Osteoblast (primary cell): Measurements from ENCODE around the gene SECTM1. TPM values are rescaled to one million over a fixed set of nuclear protein-coding genes. Genes with fewer than 3 reads are reported as not detected.

Experiments
- DNase-seq: peaks from one replicate; pipeline ENCODE4 v3.0.0; 2011; ENCODE audit warnings: low spot score, mixed read lengths; ENCODE audit not compliant: insufficient read length; ENCODE audit errors: missing footprints
- H2AFZ ChIP-seq: 2 replicates; pipeline ENCODE4 v1.6.0; 2011; ENCODE audit warnings: mild to moderate bottlenecking, low read length
- H3K27ac ChIP-seq: 2 replicates; pipeline ENCODE4 v1.5.1; 2011; ENCODE audit warnings: mild to moderate bottlenecking, low read depth, low read length, moderate library complexity
- H3K27me3 ChIP-seq: 2 replicates; pipeline ENCODE4 v1.6.0; 2012; ENCODE audit warnings: mild to moderate bottlenecking, control low read depth, inconsistent platforms, low read length, moderate library complexity; ENCODE audit not compliant: insufficient read depth
- H3K36me3 ChIP-seq: 2 replicates; pipeline ENCODE4 v1.5.1; 2011; ENCODE audit warnings: mild to moderate bottlenecking, low read length, control low read depth, moderate library complexity; ENCODE audit not compliant: insufficient read depth
- H3K4me1 ChIP-seq: 2 replicates; pipeline ENCODE4 v1.5.1; 2011; ENCODE audit warnings: mild to moderate bottlenecking, low read length, control low read depth, moderate library complexity; ENCODE audit not compliant: insufficient read depth
- H3K4me2 ChIP-seq: 2 replicates; pipeline ENCODE4 v1.6.0; 2011; ENCODE audit warnings: mild to moderate bottlenecking, low read length; ENCODE audit not compliant: insufficient read depth
- H3K4me3 ChIP-seq: fragments of 200-600 bp; sonication (generic); 3 replicates; pipeline ENCODE4 v1.5.1; 2012; ENCODE audit warnings: mild to moderate bottlenecking, low read length, inconsistent platforms; ENCODE audit not compliant: insufficient read depth
- H3K79me2 ChIP-seq: 2 replicates; pipeline ENCODE4 v1.6.0; 2012; ENCODE audit warnings: mild to moderate bottlenecking, low read length, control low read depth, inconsistent platforms; ENCODE audit not compliant: insufficient read depth
- H3K9me3 ChIP-seq: 2 replicates; pipeline ENCODE4 v1.5.1; 2011; ENCODE audit warnings: low read depth, low read length, control low read depth
- H4K20me1 ChIP-seq: 2 replicates; pipeline ENCODE4 v1.6.0; 2012; ENCODE audit warnings: mild to moderate bottlenecking, low read length, control low read depth; ENCODE audit not compliant: insufficient read depth
- CTCF ChIP-seq: IDR thresholded peaks from 2 replicates; pipeline ENCODE4 v1.5.1; 2011; ENCODE audit warnings: mild to moderate bottlenecking, low read depth, low read length, moderate library complexity; ENCODE audit errors: extremely low read depth
- total RNA-seq: library from RNA; depleted of rRNA; stranded (reverse); fragments of >200 nt; gene quantifications from 2 replicates; pipeline ENCODE4 v1.2.3, GENCODE V29; 2012

The SECTM1 gene
- total RNA-seq, 1 donor = 5.8 TPM

DNA sequence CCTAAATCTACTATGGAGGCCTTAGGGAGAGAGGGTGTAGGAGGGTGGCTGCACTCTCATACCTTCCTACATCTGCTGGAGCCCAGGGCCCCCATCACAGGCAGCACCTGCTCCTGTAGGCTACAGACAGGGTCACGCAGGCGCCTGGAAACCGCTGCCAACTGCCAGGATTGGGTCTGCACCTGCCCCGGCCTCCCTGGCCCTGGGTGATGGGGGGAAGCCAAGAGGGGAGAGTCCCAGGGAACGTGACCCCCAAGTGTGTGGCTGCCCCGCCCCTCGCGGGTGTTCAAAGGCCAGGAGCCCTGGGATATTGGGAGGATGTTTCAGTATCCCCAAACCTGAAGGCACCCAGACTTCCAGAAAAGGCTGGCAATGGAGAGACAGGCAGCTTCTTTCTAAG, 19.9 kb upstream of the SECTM1 start:
- peak; percentile 3 for DNase-seq
- Histone ChIP-seq H3K4me1 (no peaks in the 10 kb centered on the region), H3K27ac (no peak overlapping the region), H2AFZ (no peak overlapping the region), H3K79me2 (no peaks in the 10 kb centered on the region), H3K9me3 (no peaks in the 10 kb centered on the region), H4K20me1 (no peaks in the 10 kb centered on the region), H3K27me3 (peaks cover 32% of the 10 kb centered on the region), H3K4me3 (no peak overlapping the region), H3K4me2 (no peak overlapping the region), H3K36me3 (no peaks in the 10 kb centered on the region)
- TF ChIP-seq CTCF = no peak

GRCh38 chr17:82351713-82352488, 18.3 kb upstream of the SECTM1 start:
- no peaks in the 10 kb centered on the region for H3K79me2 ChIP-seq

DNA sequence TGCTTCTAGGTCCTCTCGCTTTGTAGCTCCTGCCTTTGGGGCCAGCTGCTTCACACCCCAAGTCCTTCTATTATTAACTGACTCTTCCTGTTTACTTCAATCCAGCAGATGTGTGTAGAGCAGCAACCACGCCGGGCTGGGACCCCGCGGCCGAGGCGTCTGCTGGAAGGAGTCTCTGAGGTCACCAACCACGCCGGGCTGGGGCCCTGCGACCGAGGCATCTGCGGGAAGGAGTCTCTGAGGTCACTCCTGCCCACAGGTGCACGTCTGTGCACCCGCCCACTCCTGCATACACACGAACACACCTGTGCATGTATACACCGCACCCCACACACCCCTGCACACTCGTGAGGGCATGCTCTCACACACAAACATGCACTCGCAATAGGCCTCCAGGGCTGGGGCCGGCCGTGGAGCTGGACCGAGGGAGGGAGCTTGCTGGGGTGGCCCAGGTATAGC, 17.7 kb upstream of the SECTM1 start:
- H3K27me3 ChIP-seq = peaks cover 33% of the 10 kb centered on the region
- H3K36me3 ChIP-seq = no peaks in the 10 kb centered on the region
- H3K27ac ChIP-seq = no peak overlapping the region
- no peaks in the 10 kb centered on the region for H3K79me2 ChIP-seq
- no peak overlapping the region for H3K4me3 ChIP-seq
- no peak overlapping the region for H3K4me2 ChIP-seq
- peak; percentile 52 for DNase-seq
- H2AFZ ChIP-seq = no peak overlapping the region
- H3K9me3 ChIP-seq = no peaks in the 10 kb centered on the region
- H4K20me1 ChIP-seq = no peaks in the 10 kb centered on the region
- TF ChIP-seq CTCF = no peak
- no peaks in the 10 kb centered on the region for H3K4me1 ChIP-seq

More at GRCh38 chr17:82351713-82352488, 18.3 kb upstream of the SECTM1 start:
- H3K4me3 ChIP-seq = no peak overlapping the region
- TF ChIP-seq CTCF = peak; percentile 92
- no peak overlapping the region for H3K27ac ChIP-seq
- no peak overlapping the region for H3K4me2 ChIP-seq
- no peaks in the 10 kb centered on the region for H3K36me3 ChIP-seq
- no peaks in the 10 kb centered on the region for H3K9me3 ChIP-seq
- H4K20me1 ChIP-seq = no peaks in the 10 kb centered on the region
- H3K27me3 ChIP-seq = peaks cover 35% of the 10 kb centered on the region
- no peaks in the 10 kb centered on the region for H3K4me1 ChIP-seq
- peak; percentile 99 for DNase-seq
- H2AFZ ChIP-seq = no peak overlapping the region

GRCh38 chr17:82350182-82351030, 16.8 kb upstream of the SECTM1 start:
- Histone ChIP-seq H3K4me3 (no peak overlapping the region), H4K20me1 (no peaks in the 10 kb centered on the region), H3K9me3 (no peaks in the 10 kb centered on the region), H3K79me2 (no peaks in the 10 kb centered on the region), H3K4me1 (no peaks in the 10 kb centered on the region), H3K36me3 (no peaks in the 10 kb centered on the region), H2AFZ (no peak overlapping the region), H3K4me2 (no peak overlapping the region), H3K27me3 (peaks cover 28% of the 10 kb centered on the region), H3K27ac (no peak overlapping the region)
- TF ChIP-seq CTCF = no peak
- peak; percentile 44 for DNase-seq
